Measurements from ENCODE around the gene ANK2.

Gene ANK2

DNA sequence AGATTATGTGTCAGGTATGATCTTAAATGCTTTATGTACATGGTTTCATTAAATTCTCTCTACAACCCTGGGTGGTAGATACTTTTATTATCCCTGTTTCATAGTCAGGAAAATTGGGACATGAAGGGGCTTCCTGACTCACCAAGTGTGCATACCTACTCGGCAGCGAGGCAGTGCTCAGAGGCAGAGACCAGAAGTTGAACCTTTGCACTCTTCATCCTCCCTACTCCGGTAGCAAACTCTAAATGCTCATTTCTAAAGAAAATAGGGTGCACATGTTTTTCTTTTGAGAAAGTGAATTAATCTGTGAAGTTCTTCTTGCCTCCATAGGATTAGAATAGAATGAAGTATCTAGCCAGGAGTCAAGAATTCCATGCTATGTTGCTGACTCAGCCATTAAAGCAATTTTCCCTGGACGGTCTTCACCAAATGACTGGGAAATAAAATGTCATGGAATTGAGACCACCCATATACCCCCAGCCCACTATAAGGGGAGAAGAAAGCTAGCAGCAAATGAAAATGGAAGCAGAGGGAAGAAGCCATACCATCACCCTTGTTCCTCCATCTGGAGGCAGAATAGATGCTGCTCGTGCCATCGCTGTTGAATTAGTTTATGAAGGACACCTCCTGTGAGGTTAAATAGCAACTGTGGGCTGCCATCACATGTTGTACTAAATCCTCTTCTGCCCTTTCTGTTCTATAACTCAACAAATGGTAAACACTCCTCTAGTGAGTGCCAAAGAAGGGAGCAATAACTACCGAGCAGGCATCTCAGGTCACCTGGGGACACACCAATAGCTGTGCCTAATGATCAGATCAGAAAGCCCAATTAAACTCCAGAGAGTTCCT is 356.6 kb downstream of the ANK2 start:
- DNase-seq, result no peak

GRCh38 chr4:113406723-113407016 is 357.2 kb downstream of the ANK2 start:
- DNase-seq, result no peak

- peak in 1 of 2 experiments; percentile 3 for DNase-seq
These were observed 358.0 kb downstream of the ANK2 start for GRCh38 chr4:113407409-113407808.

DNA sequence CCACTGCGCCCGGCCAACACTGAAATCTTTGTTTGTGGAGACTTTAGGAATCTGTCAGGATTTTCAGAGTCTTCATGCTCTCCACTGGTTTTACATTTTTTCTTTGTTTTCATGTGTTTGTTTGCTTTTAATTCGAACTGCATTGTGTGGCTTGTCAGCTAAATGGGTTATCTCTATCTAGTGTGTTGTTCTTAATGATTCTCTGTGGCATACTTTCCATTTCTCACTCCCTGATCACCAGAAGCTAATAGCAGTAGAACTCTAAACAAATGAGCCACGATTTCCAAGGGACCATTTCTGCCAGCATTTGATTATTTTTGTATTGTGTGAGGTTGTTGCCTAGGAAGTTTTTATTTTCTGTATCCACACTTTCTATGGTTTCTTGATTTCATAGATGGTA is 359.7 kb downstream of the ANK2 start:
- no peak for DNase-seq

DNA sequence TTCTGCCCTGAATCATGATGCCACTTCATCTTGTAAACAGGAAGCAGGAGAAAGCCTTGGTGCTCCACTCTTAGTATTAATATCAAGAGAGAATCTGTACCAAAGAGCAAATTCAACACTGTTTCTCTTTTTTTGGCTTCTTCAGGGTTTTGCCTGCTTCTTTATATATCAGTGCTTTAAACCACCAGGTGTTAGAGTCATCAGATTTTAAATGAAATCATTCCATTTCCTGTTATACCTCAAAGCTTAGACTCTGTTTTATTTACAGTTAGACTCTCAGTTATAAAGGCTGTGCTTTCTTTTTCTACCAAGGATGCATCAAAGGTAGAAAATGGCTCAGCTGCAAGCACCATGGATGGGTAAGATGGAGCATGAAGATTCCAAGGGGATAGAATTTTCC is 361.2 kb downstream of the ANK2 start:
- DNase-seq, result no peak

DNA sequence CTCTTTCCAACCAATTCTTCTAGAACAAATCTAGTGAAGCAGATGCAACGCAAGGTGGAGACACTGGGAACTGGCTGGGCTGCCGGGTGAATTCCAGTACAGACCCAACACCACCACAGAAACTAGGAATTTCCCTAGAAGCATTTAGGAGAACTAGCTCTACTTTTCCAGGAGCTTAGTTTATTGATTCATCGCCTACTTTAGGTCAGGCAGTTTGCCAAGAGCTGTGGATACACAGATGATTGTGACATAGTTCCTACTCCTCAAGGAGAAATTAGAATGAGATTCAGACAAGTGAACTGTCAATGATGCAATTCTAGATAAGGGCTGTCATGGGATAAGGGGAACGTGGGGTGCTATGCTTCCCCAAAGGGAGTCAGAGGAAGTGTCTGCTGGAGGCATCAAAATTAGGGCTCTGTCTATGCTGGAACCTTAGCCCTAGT is 362.1 kb downstream of the ANK2 start:
- no peak for DNase-seq

- no peak for DNase-seq
These were observed 370.2 kb downstream of the ANK2 start for GRCh38 chr4:113419631-113420030.

- DNase-seq, result no peak
These were observed 371.5 kb downstream of the ANK2 start for GRCh38 chr4:113420938-113421337.

GRCh38 chr4:113423631-113424030 is 374.2 kb downstream of the ANK2 start:
- DNase-seq, result no peak

- DNase-seq, result no peak
These were observed 383.7 kb downstream of the ANK2 start for GRCh38 chr4:113433116-113433515.

Data from NCI-H524 (cell line).